ENCODE measurements around the gene HSD17B4.

DNA sequence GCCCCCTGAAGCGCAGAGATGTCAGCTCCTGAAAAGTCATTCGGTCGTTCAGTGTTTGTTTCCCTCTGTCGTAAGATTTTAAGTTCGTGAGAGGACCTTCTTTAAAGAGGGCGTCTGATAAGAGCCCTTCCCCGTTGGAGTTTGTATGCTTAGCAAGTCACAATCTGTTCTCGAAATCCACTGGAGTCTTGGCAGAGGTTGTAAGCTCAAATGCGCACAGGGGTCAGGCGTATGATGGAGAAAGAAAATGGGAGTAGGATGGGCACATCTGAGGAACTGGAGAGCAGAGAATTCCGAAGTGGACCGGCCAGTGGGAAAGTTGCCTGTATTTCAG lies 710 bp downstream of the HSD17B4 start:
- TF ChIP-seq, protein P1, sequence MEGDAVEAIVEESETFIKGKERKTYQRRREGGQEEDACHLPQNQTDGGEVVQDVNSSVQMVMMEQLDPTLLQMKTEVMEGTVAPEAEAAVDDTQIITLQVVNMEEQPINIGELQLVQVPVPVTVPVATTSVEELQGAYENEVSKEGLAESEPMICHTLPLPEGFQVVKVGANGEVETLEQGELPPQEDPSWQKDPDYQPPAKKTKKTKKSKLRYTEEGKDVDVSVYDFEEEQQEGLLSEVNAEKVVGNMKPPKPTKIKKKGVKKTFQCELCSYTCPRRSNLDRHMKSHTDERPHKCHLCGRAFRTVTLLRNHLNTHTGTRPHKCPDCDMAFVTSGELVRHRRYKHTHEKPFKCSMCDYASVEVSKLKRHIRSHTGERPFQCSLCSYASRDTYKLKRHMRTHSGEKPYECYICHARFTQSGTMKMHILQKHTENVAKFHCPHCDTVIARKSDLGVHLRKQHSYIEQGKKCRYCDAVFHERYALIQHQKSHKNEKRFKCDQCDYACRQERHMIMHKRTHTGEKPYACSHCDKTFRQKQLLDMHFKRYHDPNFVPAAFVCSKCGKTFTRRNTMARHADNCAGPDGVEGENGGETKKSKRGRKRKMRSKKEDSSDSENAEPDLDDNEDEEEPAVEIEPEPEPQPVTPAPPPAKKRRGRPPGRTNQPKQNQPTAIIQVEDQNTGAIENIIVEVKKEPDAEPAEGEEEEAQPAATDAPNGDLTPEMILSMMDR (IDR thresholded peaks at IDR 0.05): no peak
- no peak for TF ChIP-seq POLR2A (IDR thresholded peaks at IDR 0.05)

Data from adrenal gland (tissue), 5 donors.